GM20000 (cell line): ENCODE data around the gene P2RY2.

ENCODE experiments used
- DNase-seq: peaks from one replicate; pipeline ENCODE4 v3.0.0; 2012; ENCODE audit warnings: low spot score
- CTCF ChIP-seq: IDR thresholded peaks from 2 replicates; pipeline ENCODE4 v1.5.1; 2012; ENCODE audit warnings: mild to moderate bottlenecking, control low read depth; ENCODE audit errors: extremely low read depth, missing control alignments

Gene P2RY2

GRCh38 chr11:73252577-73253191 is 34.6 kb downstream of the P2RY2 start:
- DNase-seq = no peak
- TF ChIP-seq CTCF = no peak

- no peak for DNase-seq
- TF ChIP-seq CTCF = no peak
Observed at GRCh38 chr11:73257342-73258103, 39.4 kb downstream of the P2RY2 start.

- DNase-seq = no peak
- no peak for TF ChIP-seq CTCF
Observed at GRCh38 chr11:73258104-73259035, 40.3 kb downstream of the P2RY2 start.

GRCh38 chr11:73259406-73260126 is 41.5 kb downstream of the P2RY2 start:
- no peak for TF ChIP-seq CTCF
- DNase-seq = no peak

GRCh38 chr11:73260127-73260457 is 42.0 kb downstream of the P2RY2 start:
- no peak for DNase-seq
- no peak for TF ChIP-seq CTCF

- no peak for DNase-seq
- no peak for TF ChIP-seq CTCF
Observed at GRCh38 chr11:73262851-73263495, 44.9 kb downstream of the P2RY2 start.
